HG03571 (cell line): ENCODE results near the gene PYM1.
"Not testable (repeated sequence)": the region's sequence is repeated elsewhere in the genome, so short reads cannot be mapped to it uniquely, and the experiment has no call there.

ENCODE experiments used
- ATAC-seq: cut with Tn5 transposase; IDR thresholded peaks from one replicate; pipeline ENCODE4 v1.9.1; 2021; ENCODE audit not compliant: unreplicated experiment

PYM1 gene

DNA sequence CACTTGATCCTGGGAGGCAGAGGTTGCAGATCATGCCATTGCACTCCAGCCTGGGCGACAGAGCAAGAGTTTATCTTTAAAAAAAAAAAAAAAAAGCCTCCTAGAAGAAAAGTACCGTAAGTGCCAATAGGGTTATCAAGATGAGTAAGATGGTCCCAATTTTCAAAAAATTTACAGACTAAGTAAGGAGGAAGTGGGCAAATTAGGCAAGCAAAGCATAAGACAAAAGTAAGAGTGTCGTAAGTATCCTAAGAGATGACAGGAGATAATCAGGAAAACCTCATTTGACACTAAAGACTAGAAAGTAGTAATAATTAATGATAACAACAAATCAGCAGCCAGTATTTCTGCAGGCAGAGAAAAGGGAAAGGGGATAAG is 12.2 kb downstream of the PYM1 start:
- no peak for ATAC-seq

DNA sequence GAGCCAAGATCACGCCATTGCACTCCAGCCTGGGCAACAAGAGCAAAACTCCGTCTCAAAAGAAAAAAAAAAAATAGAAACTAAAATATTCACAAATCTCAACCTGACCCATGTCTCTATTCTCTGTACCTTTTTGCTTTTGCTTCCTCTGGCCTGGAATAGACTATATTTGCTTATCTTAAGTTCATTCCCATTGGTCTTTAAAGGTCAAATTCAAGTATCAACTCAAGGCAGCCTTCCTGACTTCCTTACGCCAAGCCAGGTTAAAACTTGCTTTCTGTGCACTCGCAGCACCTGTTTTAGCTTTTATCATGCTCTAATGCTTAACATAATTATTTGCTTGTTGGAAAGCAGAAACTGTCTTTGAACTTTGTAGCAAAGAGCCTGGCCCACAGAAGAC is 14.8 kb downstream of the PYM1 start:
- no peak for ATAC-seq

DNA sequence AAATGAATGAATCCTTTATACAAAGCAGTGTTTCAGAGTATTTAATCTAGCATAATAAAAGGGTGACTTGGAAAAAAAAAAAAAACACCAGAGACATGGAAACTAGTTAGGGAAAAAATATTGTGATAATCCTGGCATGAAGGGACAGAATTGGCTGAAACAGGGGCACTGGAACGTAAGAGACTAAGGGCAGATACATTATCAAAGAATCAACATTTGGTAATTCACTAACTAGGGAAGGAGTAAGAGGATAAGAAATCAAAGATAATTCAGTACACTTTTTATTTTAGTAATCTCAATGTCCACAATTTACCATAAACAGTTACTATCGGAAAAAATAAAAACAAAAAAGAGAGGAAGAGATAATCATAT is 18.2 kb downstream of the PYM1 start:
- ATAC-seq, result no peak

DNA sequence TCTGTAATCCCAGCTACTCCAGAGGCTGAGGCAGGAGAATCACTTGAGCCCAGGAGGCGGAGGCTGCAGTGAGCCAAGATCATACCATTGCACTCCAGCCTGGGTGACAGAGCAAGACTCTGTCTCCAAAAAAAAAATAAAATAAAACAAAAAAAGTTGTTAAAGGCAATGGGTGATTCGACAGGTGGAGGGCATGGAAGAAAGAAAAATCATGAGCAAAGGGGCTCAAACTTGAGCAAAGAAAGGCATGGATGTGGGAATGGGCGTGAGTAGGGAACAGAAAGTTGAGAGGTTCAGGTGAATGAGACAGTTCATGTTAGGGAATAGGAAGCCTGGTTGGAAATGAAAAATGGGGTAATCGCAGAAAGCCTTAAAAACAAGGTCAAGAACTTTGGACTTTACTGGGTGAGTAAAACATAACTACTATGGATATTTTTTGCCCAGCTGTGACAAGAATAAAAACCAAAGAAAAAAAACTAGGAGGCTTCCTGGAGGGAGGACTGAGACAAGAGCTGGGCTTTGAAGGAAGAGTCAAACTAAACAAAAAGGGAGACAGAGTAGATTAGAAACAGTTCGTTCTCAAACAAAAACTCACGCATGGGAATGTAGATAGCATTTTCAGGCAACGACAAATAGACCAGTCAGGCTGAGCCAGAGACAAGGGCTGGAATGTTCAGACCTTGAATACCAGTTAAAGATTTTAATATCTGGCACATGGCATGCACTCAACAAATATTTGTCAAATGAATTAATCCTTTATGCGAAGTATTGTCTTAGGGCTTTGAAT is 18.8 kb downstream of the PYM1 start:
- ATAC-seq, result no peak

DNA sequence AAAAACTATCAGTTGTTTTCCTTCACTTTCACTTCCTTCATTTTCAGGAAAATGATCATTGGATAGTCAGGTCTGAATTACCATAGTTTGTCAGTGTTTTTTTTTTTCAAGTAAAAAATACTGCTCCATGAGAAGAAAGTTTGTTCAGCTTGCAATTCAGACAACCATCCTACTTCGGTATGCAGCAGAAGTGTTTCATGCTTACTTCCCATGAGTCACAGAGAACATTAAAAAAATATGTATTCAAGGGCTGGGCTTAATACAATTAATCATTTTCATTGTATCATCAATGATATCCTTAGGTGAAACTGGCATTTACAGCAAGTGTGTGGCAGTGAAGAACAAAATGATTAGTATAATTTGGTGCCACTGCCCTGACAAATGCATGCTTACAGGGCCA is 21.6 kb downstream of the PYM1 start:
- ATAC-seq, result no peak

DNA sequence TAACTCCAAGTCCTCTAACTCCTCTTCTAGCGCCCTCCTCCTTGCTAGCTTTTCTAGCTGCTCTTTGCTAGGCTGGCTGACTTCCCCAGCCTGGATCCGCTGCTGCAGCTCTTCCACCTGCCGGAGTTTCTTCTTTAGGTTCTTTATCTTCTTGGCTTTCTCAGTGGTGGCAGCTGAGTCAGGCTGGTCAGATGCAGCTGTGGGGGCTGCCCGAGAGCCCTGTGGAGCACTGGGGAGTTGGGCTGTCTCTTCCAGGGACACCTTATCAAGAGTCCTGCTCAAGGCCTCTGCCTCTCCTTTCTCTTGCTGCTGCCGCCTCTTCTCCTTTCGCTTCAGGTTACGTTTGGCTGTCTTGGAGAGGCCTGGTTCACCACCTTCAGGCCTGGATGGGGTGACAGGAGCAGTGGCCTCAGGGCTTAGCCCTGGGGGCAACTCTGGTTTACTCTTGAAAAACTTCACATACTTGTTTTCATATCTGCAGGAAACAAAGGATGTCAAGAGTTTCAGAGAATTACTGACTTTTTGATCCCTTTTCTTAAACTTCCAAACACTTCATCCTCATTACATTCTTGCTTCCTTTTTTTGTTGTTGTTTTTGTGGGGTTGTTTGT is 25.7 kb downstream of the PYM1 start:
- ATAC-seq, result no peak

DNA sequence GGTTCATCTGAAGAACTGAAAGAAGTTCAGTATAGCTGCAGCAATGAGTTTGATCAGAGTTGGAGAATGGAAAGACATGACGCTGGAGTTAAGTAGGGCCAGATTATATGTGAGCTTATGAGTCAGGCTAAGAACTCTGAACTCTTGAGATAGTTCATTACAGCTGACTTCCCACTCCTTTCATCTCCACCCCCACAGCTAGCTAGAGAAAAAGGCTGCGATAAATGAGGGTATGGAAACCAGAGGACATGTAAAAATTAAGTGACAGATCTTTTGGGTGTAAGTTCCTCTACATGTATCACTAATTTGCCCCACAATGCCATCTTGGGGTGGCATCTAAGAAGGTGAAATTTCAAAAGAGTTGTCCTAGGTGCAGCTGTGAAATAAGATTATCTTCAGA is 28.6 kb downstream of the PYM1 start:
- no peak for ATAC-seq

DNA sequence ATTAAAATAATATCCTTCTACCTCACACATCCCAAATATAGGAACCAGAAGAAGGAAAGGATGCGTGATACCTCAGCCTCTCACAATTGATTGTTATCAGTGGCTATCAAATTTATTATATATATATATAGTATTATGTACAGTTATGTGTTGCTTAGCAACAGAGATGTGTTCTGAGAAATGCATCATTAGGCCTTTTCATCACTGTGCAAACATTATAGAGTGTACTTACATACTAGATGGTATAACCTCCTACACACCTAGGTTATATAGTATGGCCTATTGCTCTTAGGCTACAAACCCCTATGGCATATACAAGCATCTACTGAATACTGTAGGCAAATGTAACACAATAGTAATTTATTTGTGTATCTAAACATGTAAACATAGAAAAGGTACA is 34.0 kb downstream of the PYM1 start:
- ATAC-seq, result no peak

DNA sequence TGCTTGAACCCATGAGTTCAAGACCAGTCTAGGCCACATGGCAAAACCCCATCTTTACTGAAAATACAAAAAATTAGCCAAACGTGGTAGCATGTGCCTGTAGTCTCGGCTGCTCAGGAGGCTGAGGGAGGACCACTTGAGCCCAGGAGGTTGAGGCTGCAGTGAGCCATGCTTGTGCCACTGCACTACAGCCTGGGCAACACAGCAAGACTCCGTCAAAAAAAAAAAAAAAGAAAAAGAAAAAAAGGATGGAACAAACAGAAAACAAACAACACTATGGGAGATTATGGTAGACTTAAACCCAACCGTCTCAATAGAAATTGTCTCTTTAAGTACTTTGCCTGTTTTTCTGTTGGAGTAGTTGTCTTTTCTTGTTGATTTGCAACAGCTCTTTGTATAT is 36.4 kb downstream of the PYM1 start:
- ATAC-seq, result no peak

DNA sequence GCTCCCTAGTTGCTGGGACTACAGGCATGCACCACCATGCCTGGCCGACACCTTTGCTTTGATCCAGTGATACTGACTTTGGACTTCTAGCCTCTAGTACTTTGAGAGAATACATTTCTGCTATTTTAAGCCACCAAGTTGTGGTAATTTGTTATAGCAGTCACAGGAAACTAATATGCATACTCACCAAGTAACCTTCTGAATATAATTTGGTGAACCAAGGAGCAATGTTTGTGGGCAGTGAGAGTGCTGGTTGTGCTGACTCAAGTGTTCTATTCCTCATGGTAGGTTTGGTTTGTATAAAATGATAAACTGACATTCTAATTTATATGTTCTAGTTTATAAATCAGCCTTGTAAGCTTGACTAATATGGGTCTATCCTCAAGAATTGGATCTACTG is 42.6 kb downstream of the PYM1 start:
- no peak for ATAC-seq

DNA sequence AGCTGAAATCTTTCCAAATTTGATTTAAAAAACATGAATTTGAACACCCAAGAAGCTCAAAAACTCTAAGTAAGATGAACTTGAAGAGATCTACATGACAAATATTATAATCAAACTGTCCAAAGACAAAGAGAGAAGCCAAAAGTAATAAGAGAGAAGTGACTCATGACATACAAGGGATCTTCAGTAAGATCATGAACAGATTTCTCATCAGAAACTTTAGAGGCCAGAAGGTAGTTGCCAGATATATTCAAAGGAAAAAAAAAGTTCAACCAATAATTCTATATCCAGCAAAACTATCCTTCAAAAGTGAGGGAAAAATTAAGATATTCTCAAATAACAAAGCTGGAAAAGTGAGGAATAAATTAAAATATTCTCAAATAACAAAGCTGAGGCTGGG is 49.9 kb downstream of the PYM1 start:
- ATAC-seq, result no peak

DNA sequence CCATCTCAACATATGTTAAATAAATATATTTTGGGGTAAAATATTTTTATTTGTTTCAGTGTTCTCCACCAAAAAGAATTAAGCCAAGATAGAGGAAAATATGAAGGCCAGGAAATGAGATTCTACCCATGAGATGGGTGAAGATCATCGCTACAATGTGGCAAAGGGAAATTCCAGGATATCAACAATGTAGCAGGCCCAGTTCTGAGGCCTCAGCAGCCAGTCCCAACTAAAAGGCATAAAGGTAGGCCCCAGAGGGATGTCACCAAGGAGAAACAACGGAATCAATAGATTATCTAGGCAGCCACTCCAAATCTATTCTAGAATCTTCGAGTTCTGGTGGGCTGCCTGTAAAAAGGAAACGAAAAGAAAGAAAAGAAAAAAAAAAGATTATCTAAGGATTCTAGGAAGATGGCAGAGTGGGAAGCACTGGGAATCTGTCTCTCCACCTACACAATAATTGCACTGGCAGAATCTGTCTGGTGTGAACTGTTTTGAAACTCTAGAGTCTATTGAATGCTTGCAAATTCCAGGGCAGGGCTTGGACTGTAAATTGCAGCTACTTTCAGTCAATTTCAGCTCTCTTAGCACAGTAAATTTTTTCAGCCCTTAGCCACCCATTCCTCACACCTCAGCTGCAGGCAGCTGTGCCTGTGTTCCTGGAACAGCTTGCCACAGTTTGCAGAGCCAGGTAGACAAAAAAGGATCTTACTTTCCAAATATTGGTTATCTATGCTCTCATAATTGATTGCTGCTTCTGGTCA is 51.8 kb downstream of the PYM1 start:
- no peak for ATAC-seq

DNA sequence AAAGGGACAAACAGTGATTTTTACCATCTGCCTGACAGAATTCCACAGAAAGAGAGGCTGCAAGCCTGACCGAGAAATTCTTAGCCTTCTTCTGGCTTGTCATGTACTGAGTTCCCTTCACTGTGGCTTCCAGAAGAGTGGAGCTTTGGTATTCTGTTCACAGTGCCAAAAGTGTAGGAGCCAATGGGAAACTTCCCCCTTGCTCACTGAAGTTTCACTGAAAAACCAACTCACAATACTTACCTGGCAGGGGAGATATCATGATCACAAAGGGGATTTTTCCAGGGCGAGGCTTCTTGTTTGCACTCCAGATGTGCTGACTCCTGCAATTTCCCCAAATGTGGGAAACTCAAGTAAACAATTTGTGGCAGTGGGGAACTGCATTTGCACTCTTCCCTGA is 53.3 kb downstream of the PYM1 start:
- no peak for ATAC-seq

DNA sequence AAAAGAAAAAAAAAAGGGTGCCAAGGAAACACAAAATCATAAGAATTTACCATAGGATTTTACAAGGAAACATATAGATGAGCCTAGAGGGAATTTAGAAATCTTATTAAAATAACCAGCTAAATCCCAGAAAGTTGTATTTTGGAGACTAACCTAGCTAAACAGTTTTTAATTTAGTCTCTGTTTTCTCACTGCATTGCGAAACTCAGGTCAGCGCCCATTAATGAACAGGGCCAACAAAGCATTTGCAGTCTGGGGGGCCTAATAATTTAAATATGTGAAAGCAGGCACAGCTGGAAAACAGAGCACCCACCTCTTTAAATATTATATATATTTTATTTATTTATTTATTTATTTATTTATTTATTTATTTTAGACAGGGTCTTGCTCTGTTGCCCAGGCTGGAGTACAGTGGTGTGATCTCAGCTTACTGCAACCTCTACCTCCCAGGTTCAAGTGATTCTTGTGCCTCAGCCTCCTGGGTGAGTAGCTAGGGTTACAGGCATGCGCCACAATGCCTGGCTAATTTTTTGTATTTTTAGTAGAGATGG is 61.2 kb downstream of the PYM1 start:
- ATAC-seq, result not testable (repeated sequence)

DNA sequence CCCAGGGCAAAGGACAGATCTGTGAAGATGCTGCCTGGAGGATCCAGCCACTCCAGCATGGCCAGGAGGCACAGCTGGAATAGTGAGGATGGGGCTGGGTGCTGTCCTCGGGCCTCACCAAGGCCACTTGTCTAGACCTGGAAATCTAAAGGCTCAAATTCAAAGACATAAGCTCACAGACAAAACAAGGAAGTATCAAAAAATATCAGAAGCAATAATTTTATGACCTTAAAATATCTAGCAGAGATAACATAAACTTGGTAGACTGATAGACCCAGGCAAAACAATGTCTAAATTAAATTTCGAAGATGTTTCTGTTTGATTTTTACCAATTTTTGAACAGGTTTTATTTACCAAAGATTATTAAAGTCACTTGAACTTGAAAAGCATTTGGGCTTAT is 62.4 kb downstream of the PYM1 start:
- no peak for ATAC-seq

DNA sequence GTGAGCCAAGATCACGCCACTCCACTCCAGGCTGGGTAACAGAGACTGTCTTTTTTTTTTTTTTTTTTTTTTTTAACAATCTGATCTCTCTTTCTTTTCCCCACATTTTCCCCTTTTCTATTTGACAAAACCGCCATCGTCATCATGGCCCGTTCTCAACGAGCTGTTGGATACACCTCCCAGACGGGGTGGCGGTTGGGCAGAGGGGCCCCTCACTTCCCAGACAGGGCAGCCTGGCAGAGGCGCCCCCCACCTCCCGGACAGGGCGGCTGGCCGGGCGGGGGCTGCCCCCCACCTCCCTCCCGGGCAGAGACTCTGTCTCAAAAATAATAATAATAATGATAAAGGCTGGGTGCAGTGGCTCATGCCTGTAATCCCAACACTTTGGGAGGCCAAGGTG is 64.8 kb downstream of the PYM1 start:
- not testable (repeated sequence) for ATAC-seq

DNA sequence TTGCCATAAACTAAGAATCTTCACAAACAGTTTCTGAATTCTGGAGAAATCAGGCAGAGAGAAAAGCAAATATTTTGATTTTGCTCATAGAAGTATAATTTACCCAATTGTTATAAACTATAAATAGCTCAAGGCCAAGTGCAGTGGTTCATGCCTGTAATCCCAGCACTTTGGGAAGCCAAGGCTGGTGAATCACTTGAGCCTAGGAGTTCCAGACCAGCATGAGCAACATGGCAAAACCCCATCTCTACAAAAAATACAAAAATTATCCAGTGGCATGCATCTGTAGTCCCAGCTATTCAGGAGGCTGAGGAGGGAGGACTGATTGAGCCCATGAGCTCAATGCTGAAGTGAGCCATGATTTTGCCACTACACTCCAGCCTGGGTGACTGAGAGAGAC is 65.4 kb downstream of the PYM1 start:
- no peak for ATAC-seq

DNA sequence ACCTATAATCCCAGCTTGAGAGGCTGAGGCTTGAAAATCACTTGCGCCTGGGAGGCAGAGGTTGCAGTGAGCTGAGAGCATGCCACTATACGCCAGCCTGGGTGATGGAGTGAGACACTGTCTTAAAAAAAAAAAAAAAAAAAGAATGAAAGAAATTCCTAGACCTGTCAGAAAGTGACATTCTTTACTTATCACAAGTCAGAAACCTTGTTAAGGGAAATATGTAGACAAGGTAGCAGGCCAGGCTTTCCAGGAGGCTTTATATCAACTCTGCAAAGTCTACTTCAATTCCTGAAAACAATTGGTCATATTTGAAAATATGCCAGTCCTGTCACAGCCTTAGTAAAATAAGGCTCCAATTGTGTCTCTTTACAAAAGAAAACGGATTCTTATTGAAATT is 65.8 kb downstream of the PYM1 start:
- no peak for ATAC-seq

DNA sequence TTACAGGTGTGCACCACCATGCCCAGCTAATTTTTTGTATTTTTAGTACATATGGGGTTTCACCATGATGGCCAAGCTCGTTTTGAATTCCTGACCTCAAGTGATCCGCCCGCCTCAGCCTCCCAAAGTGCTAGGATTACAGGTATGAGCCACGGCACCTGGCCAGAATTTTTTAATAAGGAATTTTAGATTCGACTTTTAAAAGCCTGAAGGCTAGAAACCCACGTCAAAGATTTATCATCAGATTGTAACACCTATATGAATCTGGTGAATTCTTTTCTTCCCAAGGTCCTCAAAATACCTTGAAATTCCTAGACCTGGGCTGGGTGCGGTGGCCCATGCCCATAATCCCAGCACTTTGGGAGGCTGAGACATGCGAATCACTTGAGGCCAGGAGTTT is 66.3 kb downstream of the PYM1 start:
- ATAC-seq, result no peak

DNA sequence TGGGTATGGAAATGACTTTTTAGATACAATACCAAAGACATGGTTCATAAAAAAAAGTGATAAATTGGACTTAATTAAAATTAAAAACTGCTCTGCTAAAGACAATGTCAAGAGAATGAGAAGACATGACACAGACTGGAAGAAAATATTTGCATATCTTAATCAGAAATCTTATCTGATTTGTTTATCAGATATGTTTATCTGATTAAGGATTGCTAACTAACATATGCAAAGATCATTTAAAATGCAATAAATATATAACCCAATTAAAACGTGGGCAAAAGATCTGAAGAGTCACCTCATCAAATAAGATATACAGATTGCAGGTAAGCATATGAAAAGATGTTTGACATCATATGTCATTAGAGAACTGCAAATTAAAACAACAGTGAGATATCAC is 75.0 kb downstream of the PYM1 start:
- ATAC-seq, result no peak
